Measurements from ENCODE around the gene PREX1. TPM values are rescaled to one million over a fixed set of nuclear protein-coding genes. Genes with fewer than 3 reads are reported as not detected.

PREX1 gene
- total RNA-seq, 2 experiments from 2014 or later: 20.7 to 25.3 TPM

GRCh38 chr20:48815537-48815936, 12.3 kb downstream of the PREX1 start:
- peaks cover 64% of the 10 kb centered on the region for H3K4me1 ChIP-seq (ENCODE audit: insufficient read depth, low read length, poor library complexity, severe bottlenecking)
- H3K4me3 ChIP-seq (ENCODE audit: low read depth, low read length, poor library complexity, severe bottlenecking): no peak overlapping the region
- no peak overlapping the region for H2AFZ ChIP-seq (ENCODE audit: low read length)
- peak; percentile 48 for DNase-seq (ENCODE audit: low spot score)
- H3K27ac ChIP-seq (ENCODE audit: low read depth, low read length, poor library complexity, severe bottlenecking): no peak overlapping the region
- TF ChIP-seq CTCF (conservative IDR thresholded peaks at IDR 0.05; ENCODE audit: low read length) (no peak), EZH2phosphoT487 (IDR thresholded peaks at IDR 0.05; ENCODE audit: borderline replicate concordance, low read depth, low read length) (no peak)
- H4K20me1 ChIP-seq (ENCODE audit: insufficient read depth, low read length): no peaks in the 10 kb centered on the region
- H3K36me3 ChIP-seq (ENCODE audit: insufficient read depth, low read length): no peaks in the 10 kb centered on the region
- BruUV-seq (replicated peaks): no TSS peak
- intact Hi-C loops (cut with micrococcal nuclease; ENCODE audit: unreplicated experiment): no loop called here
- no peaks in the 10 kb centered on the region for H3K9me3 ChIP-seq (ENCODE audit: low read length)
- CTCF ChIA-PET (ENCODE audit: unreplicated experiment): no interaction called here
- POLR2A ChIA-PET: no interaction called here
- no peaks in the 10 kb centered on the region for H3K9me2 ChIP-seq (ENCODE audit: insufficient read depth, low read length)
- peak overlapping the region; percentile 76 for H3K4me2 ChIP-seq (ENCODE audit: low read length)
- peaks cover 35% of the 10 kb centered on the region; the same call in 1 of the 2 replicates for H3K79me2 ChIP-seq (ENCODE audit: insufficient read depth, low read depth, low read length)

GRCh38 chr20:48814633-48815032, 13.2 kb downstream of the PREX1 start:
- intact Hi-C loops (cut with micrococcal nuclease; ENCODE audit: unreplicated experiment): no loop called here
- Histone ChIP-seq H3K9me3 (ENCODE audit: low read length) (no peaks in the 10 kb centered on the region), H2AFZ (ENCODE audit: low read length) (no peak overlapping the region), H3K4me1 (ENCODE audit: insufficient read depth, low read length, poor library complexity, severe bottlenecking) (peaks cover 55% of the 10 kb centered on the region), H3K4me2 (ENCODE audit: low read length) (no peak overlapping the region), H3K9me2 (ENCODE audit: insufficient read depth, low read length) (no peaks in the 10 kb centered on the region), H3K79me2 (ENCODE audit: insufficient read depth, low read depth, low read length) (peaks cover 26% of the 10 kb centered on the region; the same call in 1 of the 2 replicates), H3K27ac (ENCODE audit: low read depth, low read length, poor library complexity, severe bottlenecking) (no peak overlapping the region), H4K20me1 (ENCODE audit: insufficient read depth, low read length) (no peaks in the 10 kb centered on the region), H3K36me3 (ENCODE audit: insufficient read depth, low read length) (no peaks in the 10 kb centered on the region), H3K4me3 (ENCODE audit: low read depth, low read length, poor library complexity, severe bottlenecking) (no peak overlapping the region)
- BruUV-seq (replicated peaks): no TSS peak
- DNase-seq (ENCODE audit: low spot score): no peak
- POLR2A ChIA-PET: no interaction called here
- no peak for TF ChIP-seq CTCF (conservative IDR thresholded peaks at IDR 0.05; ENCODE audit: low read length)
- no peak for TF ChIP-seq EZH2phosphoT487 (IDR thresholded peaks at IDR 0.05; ENCODE audit: borderline replicate concordance, low read depth, low read length)
- CTCF ChIA-PET (ENCODE audit: unreplicated experiment): no interaction called here

GRCh38 chr20:48813930-48814546, 13.8 kb downstream of the PREX1 start:
- ChIA-PET CTCF (ENCODE audit: unreplicated experiment) (no interaction called here), POLR2A (no interaction called here)
- Histone ChIP-seq H2AFZ (ENCODE audit: low read length) (no peak overlapping the region), H3K4me3 (ENCODE audit: low read depth, low read length, poor library complexity, severe bottlenecking) (no peak overlapping the region), H3K4me1 (ENCODE audit: insufficient read depth, low read length, poor library complexity, severe bottlenecking) (peaks cover 49% of the 10 kb centered on the region), H3K9me3 (ENCODE audit: low read length) (no peaks in the 10 kb centered on the region), H3K36me3 (ENCODE audit: insufficient read depth, low read length) (no peaks in the 10 kb centered on the region; the same call in 1 of the 2 replicates), H3K9me2 (ENCODE audit: insufficient read depth, low read length) (no peaks in the 10 kb centered on the region), H3K79me2 (ENCODE audit: insufficient read depth, low read depth, low read length) (peaks cover 20% of the 10 kb centered on the region; the same call in 1 of the 2 replicates), H3K27ac (ENCODE audit: low read depth, low read length, poor library complexity, severe bottlenecking) (no peak overlapping the region), H3K4me2 (ENCODE audit: low read length) (no peak overlapping the region), H4K20me1 (ENCODE audit: insufficient read depth, low read length) (no peaks in the 10 kb centered on the region)
- DNase-seq (ENCODE audit: low spot score): no peak
- no TSS peak for BruUV-seq (replicated peaks)
- TF ChIP-seq CTCF (conservative IDR thresholded peaks at IDR 0.05; ENCODE audit: low read length) (no peak), EZH2phosphoT487 (IDR thresholded peaks at IDR 0.05; ENCODE audit: borderline replicate concordance, low read depth, low read length) (no peak)
- intact Hi-C loops (cut with micrococcal nuclease; ENCODE audit: unreplicated experiment): no loop called here

Data from OCI-LY7 (cell line).